Measurements from ENCODE around the gene MCRIP2. TPM values are rescaled to one million over a fixed set of nuclear protein-coding genes. Genes with fewer than 3 reads are reported as not detected.

MCRIP2 gene
- total RNA-seq, 4 donors from 2014 or later, result 2.6 to 62.0 (median 17.0) TPM

DNA sequence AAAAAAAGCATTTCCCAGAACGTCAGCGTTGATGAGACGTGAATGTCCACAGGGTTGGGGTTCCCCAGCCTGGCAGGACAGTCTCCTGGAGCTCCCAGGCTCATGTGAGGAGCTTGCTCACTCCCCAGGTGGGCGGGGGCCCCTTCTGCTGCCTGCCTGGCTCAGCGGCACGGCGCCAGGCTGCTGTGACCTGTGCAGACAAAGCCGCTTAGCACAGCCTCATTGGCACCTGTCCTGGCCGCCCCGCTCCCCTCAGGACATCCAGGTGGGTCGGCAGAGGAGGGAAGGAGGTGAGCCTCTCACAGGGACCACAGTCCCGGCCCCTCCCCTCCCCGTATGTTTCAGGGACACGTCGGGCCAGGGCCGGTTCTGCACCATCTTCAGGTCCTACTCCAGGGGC is 23.8 kb upstream of the MCRIP2 start:
- no peak for DNase-seq
- no peaks in the 10 kb centered on the region for H3K36me3 ChIP-seq
- intact Hi-C loops (cut with DNase I; ENCODE audit: low total_unique reads), result no loop called here

DNA sequence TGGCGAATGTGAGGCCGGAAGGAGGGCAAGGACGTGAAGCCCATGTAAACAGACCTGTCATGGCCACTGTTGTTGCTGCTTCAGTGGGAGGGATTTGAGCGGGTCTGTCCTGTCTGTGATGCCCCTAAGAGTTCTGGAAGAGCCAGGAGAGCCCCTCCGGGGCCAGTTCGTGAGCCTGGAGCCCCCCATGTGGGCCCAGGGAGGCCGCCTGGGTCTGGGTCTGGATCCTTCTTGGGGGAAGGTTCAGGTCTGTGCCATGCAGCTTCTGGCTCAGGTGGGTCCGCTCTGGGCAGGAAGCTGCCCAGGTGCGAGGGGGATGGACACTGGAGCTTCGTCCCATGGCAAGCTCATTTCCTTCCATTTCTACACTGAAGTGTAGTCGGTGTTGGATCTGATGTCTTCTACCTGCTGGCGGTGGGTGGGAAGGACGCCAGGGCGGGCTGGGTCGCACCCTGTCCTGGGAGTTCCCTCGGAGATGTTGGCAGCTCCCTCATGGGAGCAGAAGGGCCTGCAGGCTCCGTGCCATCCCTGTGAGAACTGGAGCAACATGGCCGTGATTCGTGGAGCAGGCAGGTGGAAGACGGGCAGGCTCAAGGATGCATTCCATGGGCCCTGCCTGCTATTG is 22.0 kb upstream of the MCRIP2 start:
- no peak overlapping the region for H3K27ac ChIP-seq
- intact Hi-C loops (cut with DNase I; ENCODE audit: low total_unique reads), result no loop called here
- no peak overlapping the region for H3K4me3 ChIP-seq
- no peak for DNase-seq
- no peaks in the 10 kb centered on the region for H3K27me3 ChIP-seq
- no peaks in the 10 kb centered on the region for H3K4me1 ChIP-seq
- TF ChIP-seq, protein P1, sequence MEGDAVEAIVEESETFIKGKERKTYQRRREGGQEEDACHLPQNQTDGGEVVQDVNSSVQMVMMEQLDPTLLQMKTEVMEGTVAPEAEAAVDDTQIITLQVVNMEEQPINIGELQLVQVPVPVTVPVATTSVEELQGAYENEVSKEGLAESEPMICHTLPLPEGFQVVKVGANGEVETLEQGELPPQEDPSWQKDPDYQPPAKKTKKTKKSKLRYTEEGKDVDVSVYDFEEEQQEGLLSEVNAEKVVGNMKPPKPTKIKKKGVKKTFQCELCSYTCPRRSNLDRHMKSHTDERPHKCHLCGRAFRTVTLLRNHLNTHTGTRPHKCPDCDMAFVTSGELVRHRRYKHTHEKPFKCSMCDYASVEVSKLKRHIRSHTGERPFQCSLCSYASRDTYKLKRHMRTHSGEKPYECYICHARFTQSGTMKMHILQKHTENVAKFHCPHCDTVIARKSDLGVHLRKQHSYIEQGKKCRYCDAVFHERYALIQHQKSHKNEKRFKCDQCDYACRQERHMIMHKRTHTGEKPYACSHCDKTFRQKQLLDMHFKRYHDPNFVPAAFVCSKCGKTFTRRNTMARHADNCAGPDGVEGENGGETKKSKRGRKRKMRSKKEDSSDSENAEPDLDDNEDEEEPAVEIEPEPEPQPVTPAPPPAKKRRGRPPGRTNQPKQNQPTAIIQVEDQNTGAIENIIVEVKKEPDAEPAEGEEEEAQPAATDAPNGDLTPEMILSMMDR (IDR thresholded peaks at IDR 0.05), result no peak
- TF ChIP-seq POLR2A (IDR thresholded peaks at IDR 0.05), result no peak
- H3K9me3 ChIP-seq, result no peaks in the 10 kb centered on the region
- H3K36me3 ChIP-seq, result no peaks in the 10 kb centered on the region

More for the DNA sequence above, 23.8 kb upstream of the MCRIP2 start:
- Histone ChIP-seq H3K27ac (no peak overlapping the region), H3K9me3 (no peaks in the 10 kb centered on the region), H3K4me1 (no peaks in the 10 kb centered on the region), H3K27me3 (no peaks in the 10 kb centered on the region), H3K4me3 (no peak overlapping the region)
- TF ChIP-seq POLR2A (IDR thresholded peaks at IDR 0.05), result no peak
- TF ChIP-seq, protein P1 (IDR thresholded peaks at IDR 0.05), result no peak

DNA sequence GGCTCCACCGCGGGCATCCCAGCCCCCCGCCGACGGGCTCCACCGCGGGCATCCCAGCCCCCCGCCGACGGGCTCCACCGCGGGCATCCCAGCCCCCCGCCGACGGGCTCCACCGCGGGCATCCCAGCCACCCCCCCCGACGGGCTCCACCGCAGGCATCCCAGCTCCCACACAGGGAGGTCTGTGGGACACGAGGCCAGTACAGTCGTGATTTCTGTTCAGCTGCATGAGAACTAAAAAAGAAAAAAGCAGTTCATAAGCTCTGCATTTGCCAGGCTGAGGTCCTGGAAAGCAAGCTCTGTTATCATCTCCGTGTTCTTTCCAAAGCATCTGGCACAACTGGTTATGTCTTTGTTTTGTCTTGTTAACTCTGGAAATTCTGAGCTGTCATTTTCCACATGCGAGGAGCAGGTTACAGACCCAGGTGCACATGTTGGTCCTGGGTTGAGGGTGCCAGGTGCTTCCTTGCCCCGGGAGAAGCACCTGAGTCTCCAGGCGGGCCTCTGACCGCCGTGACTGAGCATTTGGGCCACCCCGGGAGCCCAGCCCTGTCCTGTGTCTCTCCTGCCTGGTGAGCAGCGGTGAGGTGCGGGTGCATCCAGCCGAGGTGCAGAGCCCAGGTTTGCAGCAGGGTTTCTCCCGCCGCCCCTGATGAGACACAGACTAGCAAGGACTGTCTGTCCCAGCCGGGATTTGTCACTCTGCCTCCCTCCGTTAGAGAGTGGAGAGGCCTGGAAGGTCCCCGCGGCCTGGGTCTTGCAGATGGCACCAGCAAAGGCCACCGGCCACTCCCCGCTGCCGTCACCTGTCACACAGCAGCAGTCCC is 20.7 kb upstream of the MCRIP2 start:
- Histone ChIP-seq H3K27me3 (no peaks in the 10 kb centered on the region), H3K9me3 (no peaks in the 10 kb centered on the region), H3K4me1 (no peaks in the 10 kb centered on the region), H3K27ac (peak overlapping the region in 1 of 2 donors; percentile 73), H3K36me3 (no peaks in the 10 kb centered on the region), H3K4me3 (no peak overlapping the region)
- TF ChIP-seq, protein P1 (IDR thresholded peaks at IDR 0.05), result no peak
- TF ChIP-seq POLR2A (IDR thresholded peaks at IDR 0.05), result no peak
- no peak for DNase-seq
- intact Hi-C loops (cut with DNase I; ENCODE audit: low total_unique reads), result no loop called here

DNA sequence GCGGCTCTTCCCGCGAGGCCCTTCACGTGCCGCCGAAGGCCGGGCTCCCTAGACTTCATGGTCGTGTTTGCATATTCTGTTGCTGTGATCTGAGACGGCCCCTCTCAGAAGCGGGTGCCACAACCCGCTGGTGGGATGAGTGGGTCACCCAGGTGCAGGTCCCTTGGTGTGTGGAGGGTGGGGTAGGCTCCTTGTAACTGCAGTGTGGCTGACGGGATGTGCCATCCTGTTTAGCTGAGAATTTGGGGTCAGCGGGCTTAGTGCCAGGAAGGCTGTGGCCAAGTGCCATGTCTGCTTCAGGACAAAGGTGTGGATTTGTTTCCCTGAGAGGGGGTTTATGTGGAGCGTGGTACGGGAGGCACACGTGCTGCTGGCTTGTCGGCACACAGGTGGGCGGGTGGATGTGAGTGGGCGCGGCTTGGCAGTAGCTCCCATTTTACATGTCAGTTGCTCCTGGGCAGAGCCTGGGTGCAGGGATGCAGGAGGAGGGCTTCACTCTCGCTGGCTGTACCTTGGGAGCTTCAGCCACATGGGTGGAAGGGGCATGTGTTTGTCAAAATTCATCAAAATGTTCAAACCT is 20.0 kb upstream of the MCRIP2 start:
- intact Hi-C loops (cut with DNase I; ENCODE audit: low total_unique reads), result no loop called here
- TF ChIP-seq, protein P1 (IDR thresholded peaks at IDR 0.05), result no peak
- TF ChIP-seq POLR2A (IDR thresholded peaks at IDR 0.05), result no peak
- Histone ChIP-seq H3K4me3 (no peak overlapping the region), H3K9me3 (no peaks in the 10 kb centered on the region), H3K27me3 (no peaks in the 10 kb centered on the region), H3K27ac (peak overlapping the region; percentile 59 to 73), H3K4me1 (no peaks in the 10 kb centered on the region), H3K36me3 (no peaks in the 10 kb centered on the region)
- DNase-seq, result peak; percentile 27 to 45

DNA sequence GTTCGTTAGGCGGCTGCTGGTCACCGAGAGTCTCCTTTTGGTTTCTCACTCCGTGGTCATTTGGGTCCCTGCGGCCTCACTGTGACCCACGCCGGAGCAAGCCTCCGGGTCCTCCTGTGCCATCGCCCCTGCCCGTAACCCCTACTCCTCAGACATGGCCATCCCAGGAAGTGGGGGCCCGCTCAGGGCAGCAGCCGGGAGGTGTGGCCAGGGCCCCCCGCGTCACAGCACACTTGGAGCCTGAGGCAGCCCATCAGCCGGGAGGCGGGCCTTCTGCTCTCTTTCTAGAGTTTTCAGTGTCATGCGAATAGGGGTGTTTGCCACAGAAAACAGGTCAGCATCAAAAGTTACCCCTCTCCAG is 18.7 kb upstream of the MCRIP2 start:
- DNase-seq, result no peak
- Histone ChIP-seq H3K9me3 (no peaks in the 10 kb centered on the region), H3K4me3 (no peak overlapping the region), H3K36me3 (no peaks in the 10 kb centered on the region), H3K27ac (peak overlapping the region; percentile 59 to 73), H3K4me1 (peaks cover 0 to 5% of the 10 kb centered on the region in 2 donors), H3K27me3 (no peaks in the 10 kb centered on the region)
- intact Hi-C loops (cut with DNase I; ENCODE audit: low total_unique reads), result no loop called here
- TF ChIP-seq POLR2A (IDR thresholded peaks at IDR 0.05), result no peak
- TF ChIP-seq, protein P1 (IDR thresholded peaks at IDR 0.05), result no peak
